ENCODE results near the gene CD164.
"Not testable (repeated sequence)": the region's sequence is repeated elsewhere in the genome, so short reads cannot be mapped to it uniquely, and the experiment has no call there.

Gene CD164

GRCh38 chr6:109342911-109343310, 39.4 kb downstream of the CD164 start:
- no peak for DNase-seq (ENCODE audit: low read depth)

GRCh38 chr6:109342506-109342905, 39.8 kb downstream of the CD164 start:
- DNase-seq (ENCODE audit: low read depth), result no peak

- DNase-seq (ENCODE audit: low read depth), result no peak
Observed at GRCh38 chr6:109340811-109341210, 41.5 kb downstream of the CD164 start.

- no peak for DNase-seq (ENCODE audit: low read depth)
Observed at GRCh38 chr6:109339906-109340678, 42.2 kb downstream of the CD164 start.

GRCh38 chr6:109336221-109336961, 45.9 kb downstream of the CD164 start:
- DNase-seq (ENCODE audit: low read depth), result peak; percentile 40

GRCh38 chr6:109333870-109334269, 48.4 kb downstream of the CD164 start:
- not testable (repeated sequence) for DNase-seq (ENCODE audit: low read depth)

GRCh38 chr6:109332748-109333147, 49.5 kb downstream of the CD164 start:
- DNase-seq (ENCODE audit: low read depth), result no peak

GRCh38 chr6:109331081-109331480, 51.2 kb downstream of the CD164 start:
- no peak for DNase-seq (ENCODE audit: low read depth)

GRCh38 chr6:109330263-109330662, 52.0 kb downstream of the CD164 start:
- DNase-seq (ENCODE audit: low read depth), result no peak

GRCh38 chr6:109328629-109329028, 53.6 kb downstream of the CD164 start:
- no peak for DNase-seq (ENCODE audit: low read depth)

GRCh38 chr6:109327959-109328358, 54.3 kb downstream of the CD164 start:
- no peak for DNase-seq (ENCODE audit: low read depth)

GRCh38 chr6:109327491-109327890, 54.8 kb downstream of the CD164 start:
- DNase-seq (ENCODE audit: low read depth), result no peak

- no peak for DNase-seq (ENCODE audit: low read depth)
Observed at GRCh38 chr6:109326351-109326750, 55.9 kb downstream of the CD164 start.

- no peak for DNase-seq (ENCODE audit: low read depth)
Observed at GRCh38 chr6:109325400-109325801, 56.9 kb downstream of the CD164 start.

- DNase-seq (ENCODE audit: low read depth), result no peak
Observed at GRCh38 chr6:109323241-109323640, 59.0 kb downstream of the CD164 start.

GRCh38 chr6:109322825-109323224, 59.4 kb downstream of the CD164 start:
- DNase-seq (ENCODE audit: low read depth), result no peak

GRCh38 chr6:109321752-109322151, 60.5 kb downstream of the CD164 start:
- DNase-seq (ENCODE audit: low read depth), result no peak

GRCh38 chr6:109320072-109320471, 62.2 kb downstream of the CD164 start:
- DNase-seq (ENCODE audit: low read depth), result no peak

- DNase-seq (ENCODE audit: low read depth), result no peak
Observed at GRCh38 chr6:109318328-109318876, 63.9 kb downstream of the CD164 start.

GRCh38 chr6:109316909-109317308, 65.4 kb downstream of the CD164 start:
- DNase-seq (ENCODE audit: low read depth), result no peak

Data from iris pigment epithelial cell (primary cell).